Tibial artery (tissue), 4 donors: ENCODE measurements around the gene INHBB.
"Not testable (repeated sequence)": the region's sequence is repeated elsewhere in the genome, so short reads cannot be mapped to it uniquely, and the experiment has no call there.

Experiments
- DNase-seq, 2 donors: peaks; one replicate each; pipeline ENCODE4 v3.0.0-alpha.2; 2019
- H3K27ac ChIP-seq, 2 donors: fragments of 200-600 bp; sonication (generic) in 1 of 2; 1 replicate in 1 of 2; 2 replicates in 1 of 2; pipeline ENCODE4 v1.5.1; 2018 to 2019; ENCODE audit warnings: mild to moderate bottlenecking in 1 of 2
- H3K27me3 ChIP-seq, 2 donors: fragments of 200-600 bp; sonication (generic) in 1 of 2; one replicate each; pipeline versions ENCODE4 v1.5.1 to v1.6.0; 2016 to 2019
- H3K36me3 ChIP-seq, 3 donors: fragments of 200-600 bp; sonication (generic) in 2 of 3; one replicate each; pipeline ENCODE4 v1.5.1; 2016 to 2019; ENCODE audit warnings: mild to moderate bottlenecking in 2 of 3
- H3K4me1 ChIP-seq, 4 donors: fragments of 200-600 bp; sonication (generic) in 2 of 4; 1 replicate in 3 of 4; 2 replicates in 1 of 4; pipeline ENCODE4 v1.5.1; 2016 to 2019
- H3K4me3 ChIP-seq, 2 donors: fragments of 200-600 bp; sonication (generic) in 1 of 2; 1 replicate in 1 of 2; 2 replicates in 1 of 2; pipeline ENCODE4 v1.5.1; 2018 to 2019; ENCODE audit warnings: mild to moderate bottlenecking in 2 of 2
- H3K9me3 ChIP-seq, 3 donors: fragments of 200-600 bp; sonication (generic) in 1 of 3; one replicate each; pipeline ENCODE4 v1.5.1; 2016 to 2019
- intact Hi-C: fragments of 100-400 bp; cut with DNase I; formaldehyde crosslinking; loops from one replicate; pipeline ENCODE4 v1.15.0; 2023; ENCODE audit warnings: low total_unique reads
- TF ChIP-seq, protein P1 (sequence below), 2 experiments: fragments of 200-600 bp in 1 of 2; fragments of 450-650 bp in 1 of 2; IDR thresholded peaks; one replicate each; pipeline ENCODE4 v1.5.1; 2017 to 2019; ENCODE audit warnings: antibody characterized with exemption in 2 of 2, mild to moderate bottlenecking in 1 of 2, moderate library complexity in 1 of 2

Gene INHBB

DNA sequence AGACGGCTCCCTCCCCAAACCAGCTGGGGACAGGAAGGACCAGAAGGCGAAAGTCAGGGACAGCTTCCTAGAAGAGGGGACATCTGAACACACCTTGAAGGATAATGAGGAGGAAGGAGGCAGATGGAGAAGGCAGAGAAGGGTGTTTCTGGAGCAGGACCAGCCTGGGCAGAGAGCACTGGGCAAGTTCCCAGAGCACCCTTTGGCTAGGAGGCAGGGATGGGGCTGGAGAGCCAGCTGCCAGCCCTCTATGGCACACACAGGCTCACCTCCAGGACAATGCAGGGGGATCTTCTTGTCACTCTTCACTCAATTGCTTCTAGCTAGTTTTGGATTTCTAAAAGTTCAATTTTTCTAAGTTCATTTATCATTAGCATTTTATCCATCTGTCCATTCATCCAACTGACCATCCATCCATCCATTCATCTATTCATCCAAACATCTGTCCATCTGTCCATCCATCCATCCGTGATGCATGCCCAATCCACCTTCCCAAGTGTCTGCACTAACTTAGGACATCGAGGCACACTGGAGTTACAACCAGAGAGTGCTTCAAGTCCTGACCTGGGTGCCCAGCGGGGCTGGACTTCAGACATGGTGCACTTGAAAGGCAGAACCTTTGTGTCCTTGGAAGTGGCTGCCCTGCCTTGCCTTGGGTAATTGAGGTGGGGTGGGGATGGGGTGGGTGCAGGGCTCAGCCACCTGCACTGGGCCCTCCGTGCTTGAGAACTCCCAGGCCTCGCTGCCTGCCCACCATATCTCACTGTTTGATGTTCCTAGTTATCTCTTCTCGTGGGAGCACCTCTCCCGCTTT is 42.5 kb downstream of the INHBB start:
- Histone ChIP-seq H3K36me3 (no peaks in the 10 kb centered on the region), H3K27me3 (peaks cover 0 to 9% of the 10 kb centered on the region in 2 donors), H3K4me3 (no peak overlapping the region), H3K9me3 (no peaks in the 10 kb centered on the region), H3K4me1 (no peaks in the 10 kb centered on the region), H3K27ac (no peak overlapping the region)
- intact Hi-C loops: no loop called here
- TF ChIP-seq, protein P1, sequence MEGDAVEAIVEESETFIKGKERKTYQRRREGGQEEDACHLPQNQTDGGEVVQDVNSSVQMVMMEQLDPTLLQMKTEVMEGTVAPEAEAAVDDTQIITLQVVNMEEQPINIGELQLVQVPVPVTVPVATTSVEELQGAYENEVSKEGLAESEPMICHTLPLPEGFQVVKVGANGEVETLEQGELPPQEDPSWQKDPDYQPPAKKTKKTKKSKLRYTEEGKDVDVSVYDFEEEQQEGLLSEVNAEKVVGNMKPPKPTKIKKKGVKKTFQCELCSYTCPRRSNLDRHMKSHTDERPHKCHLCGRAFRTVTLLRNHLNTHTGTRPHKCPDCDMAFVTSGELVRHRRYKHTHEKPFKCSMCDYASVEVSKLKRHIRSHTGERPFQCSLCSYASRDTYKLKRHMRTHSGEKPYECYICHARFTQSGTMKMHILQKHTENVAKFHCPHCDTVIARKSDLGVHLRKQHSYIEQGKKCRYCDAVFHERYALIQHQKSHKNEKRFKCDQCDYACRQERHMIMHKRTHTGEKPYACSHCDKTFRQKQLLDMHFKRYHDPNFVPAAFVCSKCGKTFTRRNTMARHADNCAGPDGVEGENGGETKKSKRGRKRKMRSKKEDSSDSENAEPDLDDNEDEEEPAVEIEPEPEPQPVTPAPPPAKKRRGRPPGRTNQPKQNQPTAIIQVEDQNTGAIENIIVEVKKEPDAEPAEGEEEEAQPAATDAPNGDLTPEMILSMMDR (IDR thresholded peaks at IDR 0.05): no peak
- DNase-seq: peak in 1 of 2 donors; percentile 42

- Histone ChIP-seq H3K36me3 (no peaks in the 10 kb centered on the region), H3K9me3 (no peaks in the 10 kb centered on the region), H3K4me3 (no peak overlapping the region), H3K27ac (no peak overlapping the region), H3K27me3 (peaks cover 0 to 9% of the 10 kb centered on the region in 2 donors), H3K4me1 (no peaks in the 10 kb centered on the region)
- intact Hi-C loops: no loop called here
- peak in 1 of 2 donors; percentile 57 for DNase-seq
- TF ChIP-seq, protein P1 (IDR thresholded peaks at IDR 0.05): no peak
These were observed 43.1 kb downstream of the INHBB start for GRCh38 chr2:120389036-120389391.

DNA sequence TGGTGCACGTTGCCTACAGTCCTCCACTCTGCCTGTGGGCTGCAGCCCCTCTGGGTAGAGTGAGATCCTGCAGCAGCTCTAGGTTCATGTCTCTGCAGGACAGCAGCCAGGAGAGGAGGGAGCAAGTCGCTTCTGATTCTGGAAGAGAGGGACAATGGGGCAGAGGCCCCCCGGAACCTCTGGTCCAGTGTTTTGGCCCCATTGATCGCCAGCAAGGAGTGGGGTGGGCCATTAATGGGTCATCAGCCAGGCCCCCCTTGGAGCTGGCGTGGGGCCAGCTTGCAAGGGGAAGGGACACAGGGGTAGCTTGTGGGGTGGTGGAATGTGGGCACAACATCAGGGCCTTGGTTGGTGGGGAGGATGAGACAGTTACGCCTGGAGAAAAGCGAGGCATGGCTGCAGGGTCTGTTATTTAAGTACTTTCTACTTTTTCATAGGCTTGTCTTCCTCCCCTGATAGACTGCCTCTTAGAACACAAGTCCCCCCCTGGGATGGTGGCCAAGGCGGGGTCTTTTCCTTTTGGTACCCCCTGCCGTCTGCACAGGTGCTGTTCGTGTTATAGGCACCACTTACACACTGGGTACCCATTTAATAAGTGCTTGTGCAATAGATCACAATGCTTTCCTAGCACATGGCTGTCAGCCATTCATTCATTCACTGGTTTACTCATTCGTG is 44.6 kb downstream of the INHBB start:
- Histone ChIP-seq H3K27ac (no peak overlapping the region), H3K4me3 (no peak overlapping the region), H3K36me3 (no peaks in the 10 kb centered on the region), H3K27me3 (peaks cover 0 to 9% of the 10 kb centered on the region in 2 donors), H3K4me1 (no peaks in the 10 kb centered on the region), H3K9me3 (no peaks in the 10 kb centered on the region)
- TF ChIP-seq, protein P1 (IDR thresholded peaks at IDR 0.05): no peak
- intact Hi-C loops: no loop called here
- DNase-seq: peak; percentile 16 to 45

DNA sequence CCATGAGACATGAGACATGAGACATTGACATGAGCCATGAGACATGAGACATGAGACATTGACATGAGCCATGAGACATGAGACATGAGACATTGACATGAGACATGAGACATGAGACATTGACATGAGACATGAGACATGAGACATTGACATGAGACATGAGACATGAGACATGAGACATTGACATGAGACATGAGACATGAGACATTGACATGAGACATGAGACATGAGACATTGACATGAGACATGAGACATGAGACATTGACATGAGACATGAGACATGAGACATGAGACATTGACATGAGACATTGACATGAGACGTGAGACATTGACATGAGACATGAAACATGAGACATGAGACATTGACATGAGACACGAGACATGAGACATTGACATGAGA is 45.4 kb downstream of the INHBB start:
- DNase-seq, H3K4me3 ChIP-seq, H3K27ac ChIP-seq, H3K9me3 ChIP-seq, H3K4me1 ChIP-seq, intact Hi-C loops, H3K36me3 ChIP-seq: not testable (repeated sequence)
- peaks cover 0 to 16% of the 10 kb centered on the region in 2 donors for H3K27me3 ChIP-seq

DNA sequence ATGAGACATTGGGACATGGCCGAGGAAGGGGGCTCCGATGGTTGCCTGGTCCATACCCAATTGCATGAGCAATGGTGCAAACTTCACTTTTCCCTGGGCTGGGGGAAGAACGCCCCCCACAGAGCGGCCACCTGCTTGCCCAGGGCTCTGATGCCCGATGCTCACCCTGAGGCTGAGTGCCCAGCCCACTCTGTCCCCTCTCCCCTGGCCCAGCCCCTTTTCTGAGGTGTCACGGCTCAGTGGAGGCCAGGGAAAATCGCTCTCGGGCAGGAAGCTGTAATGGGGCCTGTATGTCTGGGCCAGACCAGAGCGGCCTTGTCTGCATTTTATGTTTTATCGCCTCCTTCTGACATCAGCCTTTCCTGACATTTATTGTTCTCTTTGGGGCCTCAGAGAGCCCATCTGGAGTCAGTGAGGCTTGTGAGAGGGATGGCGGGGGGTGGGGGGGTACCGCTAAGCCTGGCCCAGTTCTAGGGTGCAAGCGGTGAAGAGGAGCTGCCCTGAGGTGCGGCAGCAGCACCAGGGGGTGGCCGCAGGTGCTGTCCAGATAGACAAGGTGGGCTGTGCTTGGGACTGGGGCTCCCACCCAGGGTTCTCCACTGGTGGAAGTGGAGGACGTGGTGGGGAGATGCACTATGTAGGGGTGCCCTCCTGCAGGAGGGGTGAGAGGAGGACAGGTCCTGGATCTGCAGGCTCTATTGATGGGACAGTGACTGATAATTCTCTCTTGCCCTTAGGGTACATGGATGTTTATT is 46.2 kb downstream of the INHBB start:
- DNase-seq: peak in 1 of 2 donors; percentile 15
- intact Hi-C loops: no loop called here
- H3K36me3 ChIP-seq: no peaks in the 10 kb centered on the region
- no peak overlapping the region for H3K27ac ChIP-seq
- no peak overlapping the region for H3K4me3 ChIP-seq
- H3K9me3 ChIP-seq: no peaks in the 10 kb centered on the region
- peaks cover 0 to 20% of the 10 kb centered on the region in 2 donors for H3K27me3 ChIP-seq
- peaks cover 0 to 4% (median 0%) of the 10 kb centered on the region in 4 donors for H3K4me1 ChIP-seq
- TF ChIP-seq, protein P1 (IDR thresholded peaks at IDR 0.05): no peak
